HCEC 1CT (cell line): ENCODE results near the gene PATE4.

ENCODE experiments used
- DNase-seq: peaks from one replicate; pipeline ENCODE4 v3.0.0-alpha.2; 2017

PATE4 gene

DNA sequence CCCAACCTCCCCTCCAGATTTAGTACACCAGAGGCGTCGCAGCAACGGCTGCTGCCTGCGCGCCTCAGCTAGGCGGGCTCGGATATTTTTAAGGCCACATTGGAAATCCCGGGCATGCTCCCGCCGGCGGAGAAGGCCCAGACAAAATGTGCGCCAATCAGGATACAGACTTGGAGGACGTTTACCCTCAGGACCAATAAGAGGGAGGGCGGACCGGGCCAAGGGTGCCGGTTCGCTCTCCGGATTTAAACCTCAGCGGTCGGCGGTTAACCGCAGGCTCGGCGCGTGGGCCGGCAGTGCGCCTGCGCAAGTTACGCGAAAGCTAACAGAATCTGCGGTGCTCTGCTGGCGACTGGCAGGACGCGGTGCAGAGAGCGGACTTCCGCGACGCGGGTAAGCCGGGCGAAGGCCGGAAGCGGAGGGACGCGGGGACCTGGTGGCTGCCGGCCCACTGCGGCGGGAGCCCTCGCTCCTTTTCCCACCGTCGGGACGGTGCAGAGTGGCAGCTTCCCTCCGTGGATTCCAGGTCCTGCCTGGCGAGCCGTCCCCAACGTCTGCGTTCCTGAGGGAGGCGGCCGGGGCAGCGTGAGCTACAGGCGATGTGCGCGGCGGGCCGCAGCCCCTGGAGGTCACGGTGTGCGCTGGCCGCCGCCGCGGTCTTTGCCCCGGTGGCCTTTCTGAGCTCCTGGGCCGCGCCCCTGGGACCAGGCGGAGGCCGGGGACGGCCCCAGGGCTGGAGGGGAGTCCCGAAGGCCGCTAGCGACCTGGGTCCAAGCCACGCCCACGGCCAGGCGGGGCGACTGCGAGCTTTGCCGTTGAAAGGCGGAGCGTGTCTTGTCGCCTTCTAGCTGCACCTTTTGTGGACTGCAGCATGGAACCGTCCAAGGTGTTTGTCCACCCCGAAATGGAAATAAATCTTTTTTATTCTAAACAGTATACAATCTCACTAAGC, 54.5 kb downstream of the PATE4 start, which contains the start of gene HYLS1:
TSS of gene HYLS1 (plus strand) at position 296 of the 952 bp plus-strand sequence. CDS start 11,701 bp downstream, outside the sequence.
- DNase-seq = peak; percentile 95
